Fibroblast of lung (primary cell): ENCODE data around the gene SLC27A3. TPM values are rescaled to one million over a fixed set of nuclear protein-coding genes. Genes with fewer than 3 reads are reported as not detected.

ENCODE experiments used
- DNase-seq, 2 donors: peaks; one replicate each; pipeline versions ENCODE4 v3.0.0 to v3.0.0-alpha.2; 2010; ENCODE audit warnings: low read depth in 2 of 2
- H2AFZ ChIP-seq: 2 replicates; pipeline ENCODE4 v1.5.1; 2012; ENCODE audit warnings: low read length, control low read depth, inconsistent platforms
- H3K27ac ChIP-seq: 2 replicates; pipeline ENCODE4 v1.5.1; 2011; ENCODE audit warnings: low read length, control low read depth; ENCODE audit not compliant: insufficient read depth
- H3K27me3 ChIP-seq: 2 replicates; pipeline ENCODE4 v1.5.1; 2011; ENCODE audit warnings: mild to moderate bottlenecking, low read length; ENCODE audit not compliant: control insufficient read depth, insufficient read depth
- H3K36me3 ChIP-seq: 2 replicates; pipeline ENCODE4 v1.5.1; 2011; ENCODE audit warnings: low read length; ENCODE audit not compliant: control insufficient read depth, insufficient read depth
- H3K4me1 ChIP-seq: 2 replicates; pipeline ENCODE4 v1.5.1; 2011; ENCODE audit warnings: low read length; ENCODE audit not compliant: control insufficient read depth, insufficient read depth; ENCODE audit errors: extremely low read depth
- H3K4me2 ChIP-seq: 2 replicates; pipeline ENCODE4 v1.5.1; 2011; ENCODE audit warnings: low read length, control low read depth; ENCODE audit not compliant: insufficient read depth; ENCODE audit errors: extremely low read depth
- H3K4me3 ChIP-seq, 4 experiments: fragments of 200-600 bp in 1 of 4; sonication (generic) in 1 of 4; replicated peaks in 1 of 4; 2 replicates each; pipeline ENCODE4 v1.5.1; 2011 to 2016; ENCODE audit warnings: low read length in 4 of 4, low read depth in 3 of 4, mild to moderate bottlenecking in 3 of 4, control low read depth in 2 of 4, inconsistent platforms in 1 of 4, mixed read lengths in 1 of 4; ENCODE audit not compliant: insufficient read depth in 1 of 4; ENCODE audit errors: control extremely low read depth in 1 of 4
- H3K79me2 ChIP-seq: 2 replicates; pipeline ENCODE4 v1.5.1; 2012; ENCODE audit warnings: mild to moderate bottlenecking, low read length, inconsistent platforms; ENCODE audit not compliant: control insufficient read depth, insufficient read depth
- H3K9ac ChIP-seq: 2 replicates; pipeline ENCODE4 v1.5.1; 2011; ENCODE audit warnings: mild to moderate bottlenecking, low read length, control low read depth; ENCODE audit not compliant: insufficient read depth
- H3K9me3 ChIP-seq: 2 replicates; pipeline ENCODE4 v1.5.1; 2012; ENCODE audit warnings: low read depth, low read length; ENCODE audit not compliant: control insufficient read depth, insufficient read depth
- H4K20me1 ChIP-seq: 2 replicates; pipeline ENCODE4 v1.5.1; 2011; ENCODE audit warnings: low read length; ENCODE audit not compliant: control insufficient read depth, insufficient read depth; ENCODE audit errors: extremely low read depth
- CTCF ChIP-seq, 2 donors: IDR thresholded peaks in 1 of 2; conservative IDR thresholded peaks in 1 of 2; 1 replicate in 1 of 2; 2 replicates in 1 of 2; pipeline ENCODE4 v1.5.1; 2011 to 2012; ENCODE audit warnings: low read length in 2 of 2, control low read depth in 1 of 2, inconsistent platforms in 1 of 2, low read depth in 1 of 2, mild to moderate bottlenecking in 1 of 2
- EZH2 ChIP-seq: IDR thresholded peaks from 2 replicates; pipeline ENCODE4 v1.5.1; 2012; ENCODE audit warnings: low read length, control low read depth, mild to moderate bottlenecking; ENCODE audit errors: missing control alignments
- polyA plus RNA-seq, 2 donors: library from polyadenylated mRNA; depleted of rRNA in 1 of 2; stranded (reverse) in 1 of 2; unstranded in 1 of 2; fragments of >200 nt; gene quantifications; 2 replicates each; pipeline ENCODE4 v1.2.1, GENCODE V29; 2011 to 2012; ENCODE audit warnings: missing spikeins in 1 of 2
- total RNA-seq: library from RNA; depleted of rRNA; stranded (reverse); fragments of >200 nt; gene quantifications from 2 replicates; pipeline ENCODE4 v1.2.1, GENCODE V29; 2014

The SLC27A3 gene
- total and polyA plus RNA-seq, 2 donors (not counting 1 experiment from before 2014, with no cell fraction given), result 9.7 to 30.6 TPM

GRCh38 chr1:153773096-153773921 is 1.9 kb upstream of the SLC27A3 start:
- peaks cover 13% of the 10 kb centered on the region for H3K4me1 ChIP-seq
- peaks cover 21% of the 10 kb centered on the region for H3K36me3 ChIP-seq

GRCh38 chr1:153774026-153774595 is 1.1 kb upstream of the SLC27A3 start:
- TF ChIP-seq EZH2 (no peak), CTCF (conservative IDR thresholded peaks at IDR 0.05 in 1 of 2, IDR thresholded peaks at IDR 0.05 in 1 of 2; ENCODE audit: low read depth in 1 of 2, low read length in 2 of 2) (no peak)
- H3K4me1 ChIP-seq, result peaks cover 13% of the 10 kb centered on the region
- no peak overlapping the region for H3K4me3 ChIP-seq
- no peak overlapping the region for H2AFZ ChIP-seq
- no peaks in the 10 kb centered on the region for H3K27me3 ChIP-seq
- H3K27ac ChIP-seq, result no peak overlapping the region
- peaks cover 19% of the 10 kb centered on the region for H3K36me3 ChIP-seq
- DNase-seq, result no peak
- no peaks in the 10 kb centered on the region for H4K20me1 ChIP-seq
- H3K4me2 ChIP-seq, result no peak overlapping the region
- H3K9me3 ChIP-seq, result no peaks in the 10 kb centered on the region
- no peak overlapping the region for H3K9ac ChIP-seq
- no peaks in the 10 kb centered on the region for H3K79me2 ChIP-seq

More at GRCh38 chr1:153773096-153773921, 1.9 kb upstream of the SLC27A3 start:
- no peak for DNase-seq
- Histone ChIP-seq H3K4me2 (no peak overlapping the region), H3K79me2 (no peaks in the 10 kb centered on the region), H3K27ac (no peak overlapping the region), H3K9me3 (no peaks in the 10 kb centered on the region), H2AFZ (no peak overlapping the region), H4K20me1 (no peaks in the 10 kb centered on the region), H3K9ac (no peak overlapping the region), H3K27me3 (no peaks in the 10 kb centered on the region), H3K4me3 (no peak overlapping the region)
- TF ChIP-seq EZH2 (no peak), CTCF (conservative IDR thresholded peaks at IDR 0.05 in 1 of 2, IDR thresholded peaks at IDR 0.05 in 1 of 2; ENCODE audit: low read depth in 1 of 2, low read length in 2 of 2) (no peak)

GRCh38 chr1:153775458-153776327 is 486 bp downstream of the SLC27A3 start:
- H4K20me1 ChIP-seq, result no peaks in the 10 kb centered on the region
- no peaks in the 10 kb centered on the region for H3K9me3 ChIP-seq
- TF ChIP-seq EZH2 (no peak), CTCF (conservative IDR thresholded peaks at IDR 0.05 in 1 of 2, IDR thresholded peaks at IDR 0.05 in 1 of 2; ENCODE audit: low read depth in 1 of 2, low read length in 2 of 2) (no peak)
- peak; percentile 27 to 60 for DNase-seq
- peak overlapping the region; percentile 90 for H2AFZ ChIP-seq
- H3K36me3 ChIP-seq, result peaks cover 18% of the 10 kb centered on the region
- H3K4me3 ChIP-seq, result peak overlapping the region; percentile 62 to 70 (median 66)
- peaks cover 11% of the 10 kb centered on the region for H3K4me1 ChIP-seq
- H3K79me2 ChIP-seq, result no peaks in the 10 kb centered on the region
- peak overlapping the region; percentile 62 for H3K9ac ChIP-seq
- no peak overlapping the region for H3K27ac ChIP-seq
- H3K27me3 ChIP-seq, result no peaks in the 10 kb centered on the region
- peak overlapping the region; percentile 92 for H3K4me2 ChIP-seq
